Activated CD4-positive, alpha-beta T cell treated with anti-CD3 and anti-CD28 coated beads, Interleukin-2, Interleukin-4, amounts not matched to agents 100 ng/mL and 50 ng/mL, durations not matched to agents 16 hours and 8 hours (primary cell): Measurements from ENCODE around the gene ASIC5.

ENCODE experiments used
- DNase-seq: peaks from one replicate; pipeline ENCODE4 v3.0.0-alpha.2; 2020; ENCODE audit warnings: low spot score

Gene ASIC5

DNA sequence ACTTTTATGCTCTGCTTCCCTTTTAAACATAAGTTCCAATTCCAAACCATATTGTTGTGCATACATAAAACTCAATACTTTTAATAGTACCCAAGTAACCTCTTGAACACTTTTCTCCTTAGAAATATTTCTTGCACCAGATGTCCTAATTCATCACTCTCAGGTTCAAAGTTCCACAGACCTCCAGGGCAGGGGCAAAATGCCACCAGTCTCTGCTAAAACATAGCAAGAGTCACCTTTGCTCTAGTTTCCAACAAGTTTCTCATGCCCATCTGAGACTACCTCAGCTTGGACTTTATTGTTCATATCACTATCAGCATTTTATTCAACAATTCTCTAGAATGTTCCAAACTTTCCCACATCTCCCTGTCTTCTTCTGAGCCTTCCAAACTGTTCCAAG, 13.7 kb upstream of the ASIC5 start:
- no peak for DNase-seq

- DNase-seq = no peak
Measured at GRCh38 chr4:155878611-155879010, 12.5 kb upstream of the ASIC5 start.

DNA sequence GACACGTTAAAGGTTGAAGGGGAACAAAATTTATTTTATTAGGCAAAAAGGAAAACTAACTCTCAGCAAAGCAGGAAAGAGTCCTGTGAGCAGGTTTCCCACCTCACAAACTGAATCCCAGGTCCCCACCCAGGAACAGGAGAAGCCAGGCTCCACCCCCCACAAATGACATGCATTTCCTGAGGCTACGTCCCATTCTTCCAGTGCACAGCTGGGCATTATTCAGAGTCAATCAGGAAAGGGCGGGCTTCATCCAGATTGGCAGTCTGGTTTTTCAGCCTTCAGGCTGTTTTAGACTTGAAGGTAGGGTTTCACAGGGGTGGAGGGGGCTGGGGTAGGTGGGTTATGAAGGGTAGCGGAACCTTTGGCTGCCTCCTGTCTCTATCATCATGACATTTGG, 11.9 kb upstream of the ASIC5 start:
- DNase-seq = no peak

DNA sequence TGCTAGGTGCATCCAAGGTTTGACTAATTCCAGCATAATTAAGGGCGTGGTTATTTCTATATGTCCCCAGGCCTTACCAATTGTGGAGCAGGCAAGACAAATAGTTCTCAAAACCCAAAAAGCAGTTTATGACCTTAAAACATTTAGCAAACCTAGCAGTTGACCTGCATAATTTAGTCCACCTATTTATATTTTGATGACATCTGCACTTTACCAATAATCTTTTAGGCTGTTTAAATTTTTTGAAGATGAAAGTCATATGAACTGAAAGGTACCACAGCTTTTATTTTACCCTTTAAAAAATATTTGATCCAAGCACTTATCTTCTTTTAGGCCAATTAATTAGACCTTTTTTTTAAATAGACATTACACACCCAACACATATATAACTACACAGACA, 9.8 kb upstream of the ASIC5 start:
- no peak for DNase-seq

DNA sequence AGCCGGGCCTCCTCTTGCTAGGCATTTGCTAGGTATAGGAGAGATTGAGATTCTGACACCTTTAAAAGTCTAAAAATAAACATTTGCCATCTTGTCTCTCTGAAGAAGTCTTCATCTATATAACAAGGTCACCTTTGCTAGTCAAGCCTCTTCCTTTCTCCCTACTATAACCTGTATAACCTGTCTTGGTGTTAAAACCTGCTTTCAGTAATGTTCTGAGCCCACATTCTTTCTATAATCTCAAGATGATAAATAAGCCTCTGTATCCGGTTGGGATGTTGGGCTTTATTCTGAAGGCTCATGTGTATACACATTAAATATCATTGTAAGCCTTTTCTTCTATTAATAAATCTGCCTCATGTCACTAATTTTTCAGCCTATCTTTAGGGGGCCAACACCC, 10.2 kb downstream of the ASIC5 start:
- DNase-seq = no peak

GRCh38 chr4:155854582-155855226, 11.4 kb downstream of the ASIC5 start:
- no peak for DNase-seq

GRCh38 chr4:155853189-155853588, 12.9 kb downstream of the ASIC5 start:
- DNase-seq = no peak

GRCh38 chr4:155849042-155849441, 17.0 kb downstream of the ASIC5 start:
- DNase-seq = no peak

DNA sequence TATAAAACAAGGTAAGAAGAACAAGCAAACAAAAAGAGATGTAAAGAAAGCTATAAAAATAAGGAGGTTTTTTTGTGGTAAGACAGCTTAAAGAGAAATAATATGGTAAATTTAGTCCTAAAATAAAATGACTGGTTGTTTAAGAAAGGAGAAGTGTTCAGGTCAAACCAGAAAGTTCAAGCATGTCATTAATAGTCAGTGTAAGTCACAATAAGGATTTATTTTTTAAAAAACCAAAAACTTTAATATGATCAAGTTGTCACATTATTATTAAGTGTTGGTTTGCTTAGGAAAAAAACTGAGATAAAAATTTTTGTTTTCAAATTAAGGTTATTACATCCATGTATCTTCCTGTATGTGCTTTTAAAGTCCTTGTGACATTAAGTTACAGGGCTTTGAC, 19.1 kb downstream of the ASIC5 start:
- no peak for DNase-seq

DNA sequence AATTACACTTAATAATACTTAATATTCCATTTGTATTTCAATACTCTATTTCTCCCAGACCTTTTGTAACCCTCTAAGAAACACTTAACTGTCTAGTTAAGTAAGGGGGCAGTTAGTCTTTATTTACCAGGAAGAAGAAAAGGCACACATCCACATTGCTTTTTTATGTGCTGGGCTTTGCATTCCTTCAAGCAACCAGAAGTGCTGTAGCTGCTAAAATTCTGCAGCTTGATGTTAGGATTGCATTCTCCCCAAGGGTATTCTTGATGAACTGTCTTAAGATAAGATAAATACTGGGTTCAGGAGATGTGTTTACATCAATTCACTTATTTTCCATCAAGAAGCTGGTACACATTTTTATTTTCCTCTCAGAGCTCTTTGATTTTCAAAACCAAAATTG, 24.0 kb downstream of the ASIC5 start:
- no peak for DNase-seq

DNA sequence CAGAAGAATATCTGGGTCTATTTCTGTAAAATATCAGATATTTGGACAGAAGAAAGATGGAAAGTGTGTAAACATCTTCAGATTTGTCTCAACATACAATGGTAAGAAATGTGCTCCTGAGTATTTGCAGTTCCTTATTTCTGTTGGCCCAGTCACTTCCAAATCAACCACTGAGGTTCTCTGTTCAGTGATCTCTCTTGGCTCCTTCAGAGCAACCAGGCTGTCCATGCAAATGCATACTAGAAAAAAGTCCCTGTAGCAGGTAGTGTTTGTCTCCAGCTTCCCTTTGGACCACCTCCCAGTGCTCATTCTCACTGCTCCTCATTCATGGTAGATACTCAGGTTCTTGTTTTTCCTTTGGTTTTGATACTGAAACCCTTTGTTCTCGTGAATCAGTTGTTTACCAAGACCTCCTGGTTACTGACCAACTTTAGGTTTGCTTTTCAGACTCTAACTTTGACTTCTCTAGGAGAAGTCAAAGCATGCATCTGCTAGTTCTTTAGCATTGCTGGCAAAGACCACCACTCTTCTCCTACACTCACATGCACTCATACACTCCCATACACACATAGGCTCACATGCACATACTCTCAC, 28.8 kb downstream of the ASIC5 start:
- DNase-seq = no peak

- no peak for DNase-seq
Measured at GRCh38 chr4:155832664-155833063, 33.4 kb downstream of the ASIC5 start.

- no peak for DNase-seq
Measured at GRCh38 chr4:155828628-155829027, 37.4 kb downstream of the ASIC5 start.

GRCh38 chr4:155822572-155822971, 43.5 kb downstream of the ASIC5 start:
- no peak for DNase-seq

GRCh38 chr4:155820887-155821518, 45.1 kb downstream of the ASIC5 start:
- no peak for DNase-seq

DNA sequence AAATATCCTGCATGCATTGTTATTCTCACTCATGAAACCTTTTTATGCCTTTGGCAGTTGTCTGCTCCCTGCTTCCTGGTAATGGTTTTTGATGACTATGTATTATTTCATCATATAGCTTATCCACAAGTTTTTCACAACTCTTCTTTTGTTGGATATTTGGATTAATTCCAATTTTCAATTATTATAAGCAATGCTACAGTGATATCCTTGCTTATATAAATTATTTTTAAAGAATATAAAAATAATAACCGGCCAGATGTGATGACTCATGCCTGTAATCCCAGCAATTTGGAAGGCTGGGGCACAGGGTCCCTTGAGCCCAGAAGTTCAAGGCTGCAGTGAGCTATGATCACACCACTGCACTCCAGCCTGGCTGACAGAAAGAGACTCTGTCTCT, 47.0 kb downstream of the ASIC5 start:
- no peak for DNase-seq

- DNase-seq = no peak
Measured at GRCh38 chr4:155818639-155819038, 47.4 kb downstream of the ASIC5 start.

GRCh38 chr4:155811083-155811482, 55.0 kb downstream of the ASIC5 start:
- no peak for DNase-seq

DNA sequence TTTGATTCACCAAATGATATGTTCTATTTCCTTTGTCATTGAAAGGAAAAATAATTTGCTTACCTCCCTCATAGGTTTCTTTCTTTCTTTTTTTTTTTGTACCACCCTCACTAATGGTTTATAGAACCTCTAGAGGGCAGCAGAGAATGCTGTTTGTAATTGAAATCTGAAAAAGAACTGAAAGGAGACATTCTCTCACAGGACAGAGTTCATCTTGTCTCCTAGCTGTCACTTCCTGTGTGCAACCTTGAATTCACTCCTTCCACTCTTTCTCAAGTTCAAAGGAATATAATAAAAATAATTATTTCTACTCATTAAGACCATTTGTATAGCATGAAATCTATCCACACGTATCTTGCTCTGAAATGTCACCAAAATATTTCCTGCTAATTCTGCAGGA, 56.2 kb downstream of the ASIC5 start:
- peak; percentile 63 for DNase-seq

DNA sequence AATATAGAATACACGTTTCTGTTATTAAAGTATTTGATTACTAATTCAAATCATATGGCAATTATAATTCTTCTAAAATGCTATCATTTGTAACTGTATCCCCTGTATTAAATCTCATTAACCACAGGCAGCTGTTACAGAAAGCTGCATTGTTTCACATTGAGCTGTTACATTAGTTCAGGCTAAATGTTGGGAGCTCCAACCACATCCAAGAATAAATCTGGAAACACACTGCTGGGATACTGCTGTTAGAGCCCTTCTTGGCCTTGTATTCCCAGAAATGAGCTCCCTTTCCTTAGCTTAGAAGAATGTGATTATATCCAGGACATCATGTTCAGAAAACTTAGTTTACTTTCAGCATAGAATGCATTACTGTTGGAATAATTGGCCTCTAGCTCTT, 59.1 kb downstream of the ASIC5 start:
- DNase-seq = no peak

GRCh38 chr4:155805016-155805415, 61.1 kb downstream of the ASIC5 start:
- no peak for DNase-seq

GRCh38 chr4:155802190-155802959, 63.7 kb downstream of the ASIC5 start:
- DNase-seq = no peak
